Measurements from ENCODE around the gene TMEM117. TPM values are rescaled to one million over a fixed set of nuclear protein-coding genes. Genes with fewer than 3 reads are reported as not detected.
"Not testable (repeated sequence)": the region's sequence is repeated elsewhere in the genome, so short reads cannot be mapped to it uniquely, and the experiment has no call there.

TMEM117 gene
- total RNA-seq, 2 experiments from 2014 or later = 0.95 to 7.1 TPM

DNA sequence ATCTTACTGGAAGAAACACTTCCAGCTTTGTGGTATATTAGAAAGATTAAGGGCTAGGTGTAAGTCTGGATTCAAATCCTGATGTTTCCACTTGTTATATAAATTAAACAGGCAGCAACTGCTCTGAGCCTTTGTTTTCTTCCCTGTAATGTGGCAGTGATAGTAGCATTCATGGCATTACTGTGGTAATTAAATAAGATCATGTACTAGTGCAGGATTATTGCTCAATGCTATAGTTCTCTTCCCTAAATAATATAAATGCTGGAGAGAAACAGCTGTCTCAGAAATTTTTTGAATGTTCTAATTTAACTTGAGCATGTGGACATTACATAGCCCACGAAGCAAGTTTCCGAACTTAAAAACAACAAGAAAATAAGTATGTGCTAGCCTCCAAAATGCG lies 5.4 kb downstream of the TMEM117 start:
- no peak for DNase-seq (ENCODE audit: low spot score)
- Histone ChIP-seq H3K9me3 (ENCODE audit: low read length) (no peaks in the 10 kb centered on the region), H4K20me1 (ENCODE audit: insufficient read depth, low read length) (no peaks in the 10 kb centered on the region), H2AFZ (ENCODE audit: low read length) (no peak overlapping the region), H3K27ac (ENCODE audit: low read depth, low read length, poor library complexity, severe bottlenecking) (no peak overlapping the region), H3K4me1 (ENCODE audit: insufficient read depth, low read length, poor library complexity, severe bottlenecking) (peaks cover 6% of the 10 kb centered on the region), H3K36me3 (ENCODE audit: insufficient read depth, low read length) (no peaks in the 10 kb centered on the region), H3K4me2 (ENCODE audit: low read length) (no peak overlapping the region), H3K79me2 (ENCODE audit: insufficient read depth, low read depth, low read length) (no peaks in the 10 kb centered on the region), H3K4me3 (ENCODE audit: low read depth, low read length, poor library complexity, severe bottlenecking) (no peak overlapping the region), H3K9me2 (ENCODE audit: insufficient read depth, low read length) (no peaks in the 10 kb centered on the region)
- CTCF ChIA-PET (ENCODE audit: unreplicated experiment) = no interaction called here
- BruUV-seq (replicated peaks) = no TSS peak
- intact Hi-C loops (cut with micrococcal nuclease; ENCODE audit: unreplicated experiment) = no loop called here
- no peak for TF ChIP-seq EZH2phosphoT487 (IDR thresholded peaks at IDR 0.05; ENCODE audit: borderline replicate concordance, low read depth, low read length)
- TF ChIP-seq, protein P1, sequence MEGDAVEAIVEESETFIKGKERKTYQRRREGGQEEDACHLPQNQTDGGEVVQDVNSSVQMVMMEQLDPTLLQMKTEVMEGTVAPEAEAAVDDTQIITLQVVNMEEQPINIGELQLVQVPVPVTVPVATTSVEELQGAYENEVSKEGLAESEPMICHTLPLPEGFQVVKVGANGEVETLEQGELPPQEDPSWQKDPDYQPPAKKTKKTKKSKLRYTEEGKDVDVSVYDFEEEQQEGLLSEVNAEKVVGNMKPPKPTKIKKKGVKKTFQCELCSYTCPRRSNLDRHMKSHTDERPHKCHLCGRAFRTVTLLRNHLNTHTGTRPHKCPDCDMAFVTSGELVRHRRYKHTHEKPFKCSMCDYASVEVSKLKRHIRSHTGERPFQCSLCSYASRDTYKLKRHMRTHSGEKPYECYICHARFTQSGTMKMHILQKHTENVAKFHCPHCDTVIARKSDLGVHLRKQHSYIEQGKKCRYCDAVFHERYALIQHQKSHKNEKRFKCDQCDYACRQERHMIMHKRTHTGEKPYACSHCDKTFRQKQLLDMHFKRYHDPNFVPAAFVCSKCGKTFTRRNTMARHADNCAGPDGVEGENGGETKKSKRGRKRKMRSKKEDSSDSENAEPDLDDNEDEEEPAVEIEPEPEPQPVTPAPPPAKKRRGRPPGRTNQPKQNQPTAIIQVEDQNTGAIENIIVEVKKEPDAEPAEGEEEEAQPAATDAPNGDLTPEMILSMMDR (conservative IDR thresholded peaks at IDR 0.05; ENCODE audit: low read length) = no peak
- POLR2A ChIA-PET = interaction anchor here (0.7 to 1.8 kb wide), 4 partner anchors 9 to 24 kb away, joined by 3 to 5 read pairs (median 4); no protein-coding TSS in a partner anchor

DNA sequence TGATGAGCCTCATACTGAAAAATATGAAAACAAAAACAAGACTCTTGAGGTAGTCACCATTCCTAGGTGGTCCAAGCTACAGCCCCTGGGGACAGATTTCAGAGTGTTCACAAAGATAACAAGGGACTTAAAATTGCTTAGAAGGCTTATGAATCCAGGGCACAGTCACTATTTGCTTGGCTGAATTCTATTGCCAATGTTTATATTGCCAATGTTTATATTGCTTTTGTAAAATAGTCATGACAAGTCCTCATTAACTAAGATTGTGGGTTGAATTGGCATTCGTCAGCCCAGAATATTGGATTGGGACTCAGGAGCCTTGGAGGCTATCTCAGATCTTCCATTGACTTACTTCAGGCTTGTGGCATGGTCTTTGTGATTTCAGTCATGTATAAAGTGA lies 6.4 kb downstream of the TMEM117 start:
- H3K36me3 ChIP-seq (ENCODE audit: insufficient read depth, low read length) = no peaks in the 10 kb centered on the region
- no peaks in the 10 kb centered on the region for H3K9me3 ChIP-seq (ENCODE audit: low read length)
- no peak for TF ChIP-seq EZH2phosphoT487 (IDR thresholded peaks at IDR 0.05; ENCODE audit: borderline replicate concordance, low read depth, low read length)
- TF ChIP-seq, protein P1 (conservative IDR thresholded peaks at IDR 0.05; ENCODE audit: low read length) = no peak
- no peak overlapping the region for H3K27ac ChIP-seq (ENCODE audit: low read depth, low read length, poor library complexity, severe bottlenecking)
- no peaks in the 10 kb centered on the region for H3K4me1 ChIP-seq (ENCODE audit: insufficient read depth, low read length, poor library complexity, severe bottlenecking)
- no peak overlapping the region for H3K4me3 ChIP-seq (ENCODE audit: low read depth, low read length, poor library complexity, severe bottlenecking)
- H3K79me2 ChIP-seq (ENCODE audit: insufficient read depth, low read depth, low read length) = no peaks in the 10 kb centered on the region
- no peaks in the 10 kb centered on the region for H4K20me1 ChIP-seq (ENCODE audit: insufficient read depth, low read length)
- POLR2A ChIA-PET = no interaction called here
- intact Hi-C loops (cut with micrococcal nuclease; ENCODE audit: unreplicated experiment) = no loop called here
- BruUV-seq (replicated peaks) = no TSS peak
- no peak overlapping the region for H2AFZ ChIP-seq (ENCODE audit: low read length)
- no peaks in the 10 kb centered on the region for H3K9me2 ChIP-seq (ENCODE audit: insufficient read depth, low read length)
- DNase-seq (ENCODE audit: low spot score) = no peak
- no peak overlapping the region for H3K4me2 ChIP-seq (ENCODE audit: low read length)
- CTCF ChIA-PET (ENCODE audit: unreplicated experiment) = no interaction called here

DNA sequence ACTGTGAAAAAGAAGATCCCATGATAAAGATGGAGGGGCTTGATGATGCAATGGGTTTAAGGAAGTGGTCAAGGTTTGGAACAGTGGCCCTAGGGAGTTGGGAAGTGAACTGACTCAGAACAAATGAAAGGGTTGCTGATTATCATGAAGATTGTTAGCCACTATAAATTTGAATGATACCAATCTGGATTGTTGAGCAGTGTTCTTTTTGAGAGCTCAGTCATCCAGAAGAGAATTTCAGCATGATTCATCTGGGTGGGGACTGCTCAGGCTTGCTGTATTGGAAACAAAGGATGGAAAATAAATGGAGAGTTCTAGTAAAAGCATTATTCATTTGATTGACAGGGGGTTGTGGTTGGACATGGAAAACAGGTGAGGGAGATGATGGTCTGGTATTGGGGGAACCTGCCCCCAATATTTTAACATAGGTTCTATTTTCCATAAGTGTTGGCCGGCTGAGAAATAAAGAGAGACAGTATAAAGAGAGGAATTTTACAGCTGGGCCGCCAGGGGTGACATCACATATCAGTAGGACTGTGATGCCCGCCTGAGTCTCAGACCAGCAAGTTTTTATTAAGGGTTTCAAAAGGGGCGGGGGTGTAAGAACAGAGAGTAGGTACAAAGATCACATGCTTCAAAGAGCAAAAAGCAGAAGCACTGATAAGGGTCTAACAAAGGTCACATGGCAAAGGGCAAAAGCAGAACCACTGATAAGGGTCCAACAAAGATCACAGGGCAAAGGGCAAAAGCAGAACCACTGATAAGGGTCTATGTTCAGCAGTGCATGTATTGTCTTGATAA lies 11.7 kb downstream of the TMEM117 start:
- H4K20me1 ChIP-seq (ENCODE audit: insufficient read depth, low read length); DNase-seq (ENCODE audit: low spot score); H3K79me2 ChIP-seq (ENCODE audit: insufficient read depth, low read depth, low read length); H3K27ac ChIP-seq (ENCODE audit: low read depth, low read length, poor library complexity, severe bottlenecking); BruUV-seq (replicated peaks); H3K9me3 ChIP-seq (ENCODE audit: low read length); H2AFZ ChIP-seq (ENCODE audit: low read length); H3K36me3 ChIP-seq (ENCODE audit: insufficient read depth, low read length); CTCF ChIA-PET (ENCODE audit: unreplicated experiment); H3K4me1 ChIP-seq (ENCODE audit: insufficient read depth, low read length, poor library complexity, severe bottlenecking); H3K4me2 ChIP-seq (ENCODE audit: low read length); H3K4me3 ChIP-seq (ENCODE audit: low read depth, low read length, poor library complexity, severe bottlenecking); intact Hi-C loops (cut with micrococcal nuclease; ENCODE audit: unreplicated experiment); H3K9me2 ChIP-seq (ENCODE audit: insufficient read depth, low read length): not testable (repeated sequence)
- POLR2A ChIA-PET = interaction anchor here (0.6 kb wide), 1 partner anchor 73 kb away, joined by 4 read pairs; no protein-coding TSS in a partner anchor

Data from OCI-LY7 (cell line).